HG03039 (cell line): ENCODE measurements around the gene PPID.
"Not testable (repeated sequence)": the region's sequence is repeated elsewhere in the genome, so short reads cannot be mapped to it uniquely, and the experiment has no call there.

Source experiments
- ATAC-seq: cut with Tn5 transposase; IDR thresholded peaks from one replicate; pipeline ENCODE4 v1.9.1; 2021; ENCODE audit warnings: mild to moderate bottlenecking, moderate library complexity; ENCODE audit not compliant: unreplicated experiment

The PPID gene

GRCh38 chr4:158669310-158669709 is 53.9 kb downstream of the PPID start:
- no peak for ATAC-seq

- ATAC-seq: no peak
These were observed 55.5 kb downstream of the PPID start for GRCh38 chr4:158667651-158668198.

- no peak for ATAC-seq
These were observed 56.3 kb downstream of the PPID start for GRCh38 chr4:158666892-158667291.

GRCh38 chr4:158664806-158665205 is 58.4 kb downstream of the PPID start:
- ATAC-seq: no peak

- ATAC-seq: not testable (repeated sequence)
These were observed 59.2 kb downstream of the PPID start for GRCh38 chr4:158663707-158664625.

GRCh38 chr4:158663255-158663654 is 59.9 kb downstream of the PPID start:
- ATAC-seq: not testable (repeated sequence)
